ENCODE measurements around the gene NTNG2. TPM values are rescaled to one million over a fixed set of nuclear protein-coding genes. Genes with fewer than 3 reads are reported as not detected.

NTNG2 gene
- total and polyA plus RNA-seq, 2 donors (not counting 3 experiments of a cell fraction or from before 2014, with no cell fraction given) = 0.08 to 0.88 TPM

GRCh38 chr9:132182314-132183091 is 20.6 kb downstream of the NTNG2 start:
- no peak overlapping the region for H2AFZ ChIP-seq (ENCODE audit: low read depth, low read length)
- intact Hi-C loops (cut with micrococcal nuclease) = no loop called here
- BruUV-seq (replicated peaks) = no TSS peak
- no peak overlapping the region for H3K4me2 ChIP-seq (ENCODE audit: insufficient read depth, low read length)
- ChIA-PET CTCF (interaction anchor here (1.0 to 2.0 kb wide), 6 partner anchors 13 to 70 kb away, joined by 3 to 15 read pairs (median 4); no protein-coding TSS in a partner anchor), POLR2A (no interaction called here)
- TF ChIP-seq CTCF (IDR thresholded peaks at IDR 0.05; ENCODE audit: extremely low read depth in 1 of 2, insufficient read depth in 1 of 2, low read depth in 1 of 2, low read length in 2 of 2) = peak in 1 of 2 donors; percentile 22
- no peak for TF ChIP-seq JUN (IDR thresholded peaks at IDR 0.05; ENCODE audit: borderline replicate concordance, insufficient read depth, insufficient read length, low read depth)
- DNase-seq (ENCODE audit: low read depth, low spot score) (no peak), FAIRE-seq (no peak)
- H3K9me3 ChIP-seq (replicated peaks; ENCODE audit: control insufficient read depth, insufficient read depth, low read length) = no peaks in the 10 kb centered on the region
- H3K9ac ChIP-seq (replicated peaks; ENCODE audit: extremely low read depth, insufficient read depth, low read length) = no peak overlapping the region
- dilution Hi-C loops (cut with MboI; ENCODE audit: extremely low pct_ligation_motif_present, low sequenced_read_pairs) = no loop called here
- H3K4me1 ChIP-seq (ENCODE audit: control insufficient read depth, extremely low read depth, insufficient read depth, low read length) = no peaks in the 10 kb centered on the region
- no peaks in the 10 kb centered on the region for H3K36me3 ChIP-seq (ENCODE audit: control insufficient read depth in 2 of 2, extremely low read depth in 1 of 2, insufficient read depth in 2 of 2, low read length in 2 of 2)
- H3K27me3 ChIP-seq (ENCODE audit: control insufficient read depth in 2 of 2, insufficient read depth in 2 of 2, low read length in 2 of 2) = peaks cover 19 to 21% of the 10 kb centered on the region in 2 experiments
- no peak overlapping the region for H3K27ac ChIP-seq (ENCODE audit: insufficient read depth, low read depth, low read length)
- H3K79me2 ChIP-seq (ENCODE audit: control insufficient read depth, insufficient read depth, low read length) = no peaks in the 10 kb centered on the region
- no peaks in the 10 kb centered on the region for H4K20me1 ChIP-seq (replicated peaks; ENCODE audit: control insufficient read depth, extremely low read depth, insufficient read depth, low read length)
- H3K4me3 ChIP-seq (replicated peaks in 1 of 3; ENCODE audit: insufficient read depth in 1 of 3, low read depth in 1 of 3, low read length in 3 of 3) = no peak overlapping the region
- no peaks in the 10 kb centered on the region for H3K9me1 ChIP-seq (replicated peaks; ENCODE audit: control insufficient read depth, extremely low read depth, insufficient read depth, low read length)

GRCh38 chr9:132183134-132183533 is 21.3 kb downstream of the NTNG2 start:
- H3K4me2 ChIP-seq (ENCODE audit: insufficient read depth, low read length) = no peak overlapping the region
- BruUV-seq (replicated peaks) = no TSS peak
- DNase-seq (ENCODE audit: low read depth, low spot score) (no peak), FAIRE-seq (no peak)
- no peak overlapping the region for H2AFZ ChIP-seq (ENCODE audit: low read depth, low read length)
- no peaks in the 10 kb centered on the region for H3K9me1 ChIP-seq (replicated peaks; ENCODE audit: control insufficient read depth, extremely low read depth, insufficient read depth, low read length)
- no peak for TF ChIP-seq MAX (IDR thresholded peaks at IDR 0.05; ENCODE audit: insufficient read depth, insufficient read length)
- no peak for TF ChIP-seq FOS (IDR thresholded peaks at IDR 0.05; ENCODE audit: borderline replicate concordance, insufficient read depth, low read length)
- no peak for TF ChIP-seq POLR2AphosphoS5 (IDR thresholded peaks at IDR 0.05; ENCODE audit: insufficient read depth, low read depth, low read length)
- TF ChIP-seq POLR2A (IDR thresholded peaks at IDR 0.05; ENCODE audit: low read depth, low read length) = no peak
- no peak for TF ChIP-seq GATA2 (IDR thresholded peaks at IDR 0.05; ENCODE audit: insufficient read depth, insufficient read length, low read depth, low read length)
- no peak for TF ChIP-seq MYC (IDR thresholded peaks at IDR 0.05; ENCODE audit: low read depth, low read length)
- no peak for TF ChIP-seq JUN (IDR thresholded peaks at IDR 0.05; ENCODE audit: borderline replicate concordance, insufficient read depth, insufficient read length, low read depth)
- no peak for TF ChIP-seq CTCF (IDR thresholded peaks at IDR 0.05; ENCODE audit: extremely low read depth in 1 of 2, insufficient read depth in 1 of 2, low read depth in 1 of 2, low read length in 2 of 2)
- TF ChIP-seq EZH2 (IDR thresholded peaks at IDR 0.05; ENCODE audit: borderline replicate concordance, low read depth, low read length, severe bottlenecking) = no peak
- no peaks in the 10 kb centered on the region for H3K4me1 ChIP-seq (ENCODE audit: control insufficient read depth, extremely low read depth, insufficient read depth, low read length)
- no peaks in the 10 kb centered on the region for H3K79me2 ChIP-seq (ENCODE audit: control insufficient read depth, insufficient read depth, low read length)
- no peak overlapping the region for H3K27ac ChIP-seq (ENCODE audit: insufficient read depth, low read depth, low read length)
- POLR2A ChIA-PET = no interaction called here
- no peaks in the 10 kb centered on the region for H4K20me1 ChIP-seq (replicated peaks; ENCODE audit: control insufficient read depth, extremely low read depth, insufficient read depth, low read length)
- intact Hi-C loops (cut with micrococcal nuclease) = no loop called here
- H3K9ac ChIP-seq (replicated peaks; ENCODE audit: extremely low read depth, insufficient read depth, low read length) = no peak overlapping the region
- H3K9me3 ChIP-seq (replicated peaks; ENCODE audit: control insufficient read depth, insufficient read depth, low read length) = no peaks in the 10 kb centered on the region
- no peak overlapping the region for H3K4me3 ChIP-seq (replicated peaks in 1 of 3; ENCODE audit: insufficient read depth in 1 of 3, low read depth in 1 of 3, low read length in 3 of 3)
- peaks cover 25 to 27% of the 10 kb centered on the region in 2 experiments for H3K27me3 ChIP-seq (ENCODE audit: control insufficient read depth in 2 of 2, insufficient read depth in 2 of 2, low read length in 2 of 2)
- dilution Hi-C loops (cut with MboI; ENCODE audit: extremely low pct_ligation_motif_present, low sequenced_read_pairs) = no loop called here
- H3K36me3 ChIP-seq (ENCODE audit: control insufficient read depth in 2 of 2, extremely low read depth in 1 of 2, insufficient read depth in 2 of 2, low read length in 2 of 2) = no peaks in the 10 kb centered on the region
- CTCF ChIA-PET = interaction anchor here (1.0 to 2.0 kb wide), 6 partner anchors 13 to 70 kb away, joined by 3 to 15 read pairs (median 4); no protein-coding TSS in a partner anchor
